OCI-LY1 (cell line): ENCODE results near the gene TSKU.

Source experiments
- H2AFZ ChIP-seq: fragments of 200-600 bp; sonication (generic), shearing (Covaris generic); 2 replicates; pipeline ENCODE4 v1.6.0; 2014; ENCODE audit warnings: antibody characterized with exemption, mild to moderate bottlenecking, low read length
- H3F3A ChIP-seq: fragments of 200-600 bp; sonication (generic), shearing (Covaris generic); 2 replicates; pipeline ENCODE4 v1.6.0; 2014; ENCODE audit warnings: mild to moderate bottlenecking, antibody characterized with exemption, low read length, moderate library complexity; ENCODE audit not compliant: insufficient read depth
- H3K27ac ChIP-seq: fragments of 200-600 bp; sonication (generic); 2 replicates; pipeline ENCODE4 v1.5.1; 2014; ENCODE audit warnings: low read length, mixed run types, mild to moderate bottlenecking, low read depth; ENCODE audit not compliant: poor library complexity, severe bottlenecking
- H3K27me3 ChIP-seq: fragments of 200-600 bp; sonication (generic); 2 replicates; pipeline ENCODE4 v1.6.0; 2014; ENCODE audit warnings: antibody characterized with exemption, mild to moderate bottlenecking, low read length, moderate library complexity; ENCODE audit not compliant: insufficient read depth
- H3K36me3 ChIP-seq: fragments of 200-600 bp; sonication (generic); 2 replicates; pipeline ENCODE4 v1.6.1; 2014; ENCODE audit warnings: mild to moderate bottlenecking, antibody characterized with exemption, low read length, moderate library complexity, mixed read lengths; ENCODE audit not compliant: insufficient read depth
- H3K4me1 ChIP-seq: fragments of 200-600 bp; sonication (generic); 2 replicates; pipeline ENCODE4 v1.5.1; 2014; ENCODE audit warnings: mild to moderate bottlenecking, low read length, moderate library complexity; ENCODE audit not compliant: insufficient read depth, severe bottlenecking
- H3K4me2 ChIP-seq: fragments of 200-600 bp; sonication (generic), shearing (Covaris generic); 2 replicates; pipeline ENCODE4 v1.6.1; 2014; ENCODE audit warnings: low read length
- H3K4me3 ChIP-seq: fragments of 200-600 bp; sonication (generic); 2 replicates; pipeline ENCODE4 v1.5.1; 2014; ENCODE audit warnings: low read length, low read depth, mild to moderate bottlenecking, mixed read lengths; ENCODE audit not compliant: poor library complexity, severe bottlenecking
- H3K79me2 ChIP-seq: fragments of 200-600 bp; shearing (Covaris generic); 2 replicates; pipeline ENCODE4 v1.6.1; 2016; ENCODE audit warnings: mixed run types, low read length, mixed read lengths; ENCODE audit not compliant: insufficient read depth
- H3K9ac ChIP-seq: fragments of 200-600 bp; sonication (generic), shearing (Covaris generic); 2 replicates; pipeline ENCODE4 v1.6.1; 2014; ENCODE audit warnings: mild to moderate bottlenecking, low read length, mixed read lengths
- H3K9me2 ChIP-seq: fragments of 200-600 bp; sonication (generic), shearing (Covaris generic); 2 replicates; pipeline ENCODE4 v1.6.1; 2014; ENCODE audit warnings: low read depth, mild to moderate bottlenecking, low read length, mixed read lengths
- H3K9me3 ChIP-seq: fragments of 200-600 bp; shearing (Covaris generic); 2 replicates; pipeline ENCODE4 v1.6.1; 2014; ENCODE audit warnings: low read length, mixed read lengths
- H4K20me1 ChIP-seq: fragments of 200-600 bp; sonication (generic), shearing (Covaris generic); 2 replicates; pipeline ENCODE4 v1.6.0; 2016; ENCODE audit warnings: mild to moderate bottlenecking, low read length; ENCODE audit not compliant: insufficient read depth
- EZH2 ChIP-seq: fragments of 200-600 bp; sonication (generic), shearing (Covaris generic); IDR thresholded peaks from 2 replicates; pipeline ENCODE4 v1.8.0; 2017; ENCODE audit warnings: borderline replicate concordance, mixed run types, mild to moderate bottlenecking, antibody characterized with exemption, low read length, moderate library complexity, mixed read lengths
- TF ChIP-seq, protein P1 (sequence below): fragments of 200-600 bp; sonication (generic), shearing (Covaris generic); IDR thresholded peaks from 2 replicates; pipeline ENCODE4 v1.5.1; 2017; ENCODE audit warnings: mild to moderate bottlenecking, antibody characterized with exemption, low read length, moderate library complexity, mixed read lengths

The TSKU gene

GRCh38 chr11:76738618-76739240 lies 44.4 kb upstream of the TSKU start:
- no peak overlapping the region for H3K4me2 ChIP-seq
- H3K4me1 ChIP-seq: no peaks in the 10 kb centered on the region
- no peaks in the 10 kb centered on the region for H4K20me1 ChIP-seq
- TF ChIP-seq, protein P1, sequence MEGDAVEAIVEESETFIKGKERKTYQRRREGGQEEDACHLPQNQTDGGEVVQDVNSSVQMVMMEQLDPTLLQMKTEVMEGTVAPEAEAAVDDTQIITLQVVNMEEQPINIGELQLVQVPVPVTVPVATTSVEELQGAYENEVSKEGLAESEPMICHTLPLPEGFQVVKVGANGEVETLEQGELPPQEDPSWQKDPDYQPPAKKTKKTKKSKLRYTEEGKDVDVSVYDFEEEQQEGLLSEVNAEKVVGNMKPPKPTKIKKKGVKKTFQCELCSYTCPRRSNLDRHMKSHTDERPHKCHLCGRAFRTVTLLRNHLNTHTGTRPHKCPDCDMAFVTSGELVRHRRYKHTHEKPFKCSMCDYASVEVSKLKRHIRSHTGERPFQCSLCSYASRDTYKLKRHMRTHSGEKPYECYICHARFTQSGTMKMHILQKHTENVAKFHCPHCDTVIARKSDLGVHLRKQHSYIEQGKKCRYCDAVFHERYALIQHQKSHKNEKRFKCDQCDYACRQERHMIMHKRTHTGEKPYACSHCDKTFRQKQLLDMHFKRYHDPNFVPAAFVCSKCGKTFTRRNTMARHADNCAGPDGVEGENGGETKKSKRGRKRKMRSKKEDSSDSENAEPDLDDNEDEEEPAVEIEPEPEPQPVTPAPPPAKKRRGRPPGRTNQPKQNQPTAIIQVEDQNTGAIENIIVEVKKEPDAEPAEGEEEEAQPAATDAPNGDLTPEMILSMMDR: no peak
- TF ChIP-seq EZH2: no peak
- H3K36me3 ChIP-seq: no peaks in the 10 kb centered on the region
- H3K27me3 ChIP-seq: peaks cover 4% of the 10 kb centered on the region
- H3K9me2 ChIP-seq: no peaks in the 10 kb centered on the region
- H3K4me3 ChIP-seq: no peak overlapping the region
- H3F3A ChIP-seq: no peaks in the 10 kb centered on the region
- no peaks in the 10 kb centered on the region for H3K9me3 ChIP-seq
- H3K79me2 ChIP-seq: no peaks in the 10 kb centered on the region
- H2AFZ ChIP-seq: no peak overlapping the region
- H3K27ac ChIP-seq: no peak overlapping the region
- no peak overlapping the region for H3K9ac ChIP-seq

DNA sequence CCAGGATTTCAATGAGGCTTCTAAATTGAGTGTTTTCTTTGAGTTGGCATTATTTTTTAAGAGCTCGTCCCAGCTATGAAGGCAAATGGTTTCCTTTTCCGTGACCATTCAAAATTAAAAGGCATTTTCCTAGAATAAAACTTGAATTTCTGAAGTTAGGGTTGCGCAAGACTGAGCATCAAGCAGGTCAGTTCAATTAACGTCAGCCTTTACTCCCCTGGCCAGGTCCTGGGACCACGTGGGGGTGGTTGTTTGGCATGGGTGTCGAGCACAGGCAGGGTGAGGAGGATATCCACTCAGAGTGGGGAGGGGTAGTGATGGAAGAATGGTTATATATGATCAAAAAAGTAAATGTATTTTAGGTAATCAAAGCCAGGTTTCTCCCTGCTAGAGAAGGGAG lies 43.4 kb upstream of the TSKU start:
- Histone ChIP-seq H3K36me3 (no peaks in the 10 kb centered on the region), H2AFZ (no peak overlapping the region), H3K9ac (no peak overlapping the region), H3K27ac (no peak overlapping the region), H4K20me1 (no peaks in the 10 kb centered on the region), H3K4me2 (no peak overlapping the region), H3K79me2 (no peaks in the 10 kb centered on the region), H3K4me3 (no peak overlapping the region), H3K9me2 (no peaks in the 10 kb centered on the region), H3K27me3 (peaks cover 4% of the 10 kb centered on the region), H3K4me1 (no peaks in the 10 kb centered on the region), H3K9me3 (no peaks in the 10 kb centered on the region), H3F3A (no peaks in the 10 kb centered on the region)
- TF ChIP-seq, protein P1: no peak
- no peak for TF ChIP-seq EZH2

DNA sequence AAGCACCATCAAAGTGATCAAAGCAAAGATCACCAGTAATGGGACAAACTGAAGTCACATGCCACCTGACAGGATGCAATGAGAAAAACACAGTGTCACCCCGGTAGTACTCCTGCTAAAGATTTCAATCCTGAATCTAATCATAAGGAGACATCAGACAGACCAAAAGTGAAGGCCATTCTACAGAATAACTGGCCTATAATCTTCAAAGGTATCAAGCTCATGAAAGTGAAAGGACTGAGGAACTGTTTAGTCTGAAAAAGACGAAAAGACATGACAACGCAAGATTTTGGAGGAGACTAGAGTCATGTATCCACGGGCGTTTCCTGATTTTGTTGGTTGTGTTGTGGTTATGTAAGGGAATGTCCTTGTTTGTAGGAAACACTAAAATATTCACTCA lies 42.4 kb upstream of the TSKU start:
- Histone ChIP-seq H3K9ac (no peak overlapping the region), H3K27ac (no peak overlapping the region), H3K79me2 (no peaks in the 10 kb centered on the region), H4K20me1 (no peaks in the 10 kb centered on the region), H3K9me3 (no peaks in the 10 kb centered on the region), H3K4me3 (no peak overlapping the region), H3F3A (no peaks in the 10 kb centered on the region), H2AFZ (no peak overlapping the region), H3K4me1 (no peaks in the 10 kb centered on the region), H3K4me2 (no peak overlapping the region), H3K27me3 (peaks cover 4% of the 10 kb centered on the region), H3K36me3 (no peaks in the 10 kb centered on the region), H3K9me2 (no peaks in the 10 kb centered on the region)
- no peak for TF ChIP-seq EZH2
- TF ChIP-seq, protein P1: no peak
